Right hindlimb (tissue), 1 donor: ENCODE results near the gene FOXP2.

Experiments used
- DNase-seq: peaks from one replicate; pipeline ENCODE4 v3.0.0-alpha.2; 2018

Gene FOXP2

GRCh38 chr7:114740095-114740494, 325.5 kb downstream of the FOXP2 start:
- DNase-seq = no peak

- DNase-seq = no peak
Measured at GRCh38 chr7:114740941-114741340, 326.3 kb downstream of the FOXP2 start.

GRCh38 chr7:114741911-114742310, 327.3 kb downstream of the FOXP2 start:
- no peak for DNase-seq
